Neural cell (in vitro differentiated cells): Measurements from ENCODE around the gene SUGCT.

Experiments
- EZH2 ChIP-seq: fragments of 200-600, 300-800 bp; shearing (Covaris generic), sonication (generic); IDR thresholded peaks from 2 replicates; pipeline ENCODE4 v1.6.1; 2014; ENCODE audit warnings: antibody characterized with exemption, low read length, borderline replicate concordance, mild to moderate bottlenecking; ENCODE audit not compliant: insufficient read depth, poor library complexity, severe bottlenecking
- MXI1 ChIP-seq: fragments of 450-650 bp; conservative IDR thresholded peaks from 2 replicates; pipeline ENCODE4 v1.6.1; 2014; ENCODE audit warnings: antibody characterized with exemption, mild to moderate bottlenecking; ENCODE audit not compliant: poor library complexity, severe bottlenecking
- POLR2AphosphoS5 ChIP-seq: IDR thresholded peaks from 2 replicates; pipeline ENCODE4 v1.6.1; 2012
- RAD21 ChIP-seq: fragments of 450-650 bp; conservative IDR thresholded peaks from 2 replicates; pipeline ENCODE4 v1.6.1; 2014; ENCODE audit warnings: antibody characterized with exemption, mild to moderate bottlenecking, moderate library complexity

DNA sequence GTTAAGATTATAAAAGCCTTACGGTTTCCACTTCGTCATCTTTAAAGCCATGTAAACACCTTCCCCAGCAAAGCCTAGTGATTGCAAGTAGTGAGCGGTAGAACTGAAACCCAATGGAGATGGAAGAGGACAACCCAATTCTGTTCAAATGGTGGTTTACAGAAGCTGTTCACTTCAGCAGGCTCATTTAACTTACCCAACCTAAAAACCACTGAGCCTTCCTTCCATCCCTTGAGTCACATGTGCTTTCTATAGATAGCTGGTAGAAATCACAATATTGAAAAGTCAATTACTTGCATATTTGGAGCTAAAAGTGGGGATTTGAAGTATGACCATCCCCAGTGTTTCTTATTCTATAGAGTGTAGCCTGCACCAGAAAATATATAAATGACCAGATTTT, 667.7 kb downstream of the SUGCT start:
- no peak for TF ChIP-seq RAD21
- no peak for TF ChIP-seq POLR2AphosphoS5
- TF ChIP-seq MXI1: no peak
- no peak for TF ChIP-seq EZH2
